T-helper 9 cell (primary cell): ENCODE measurements around the gene POLR2J3.
A peak's percentile ranks its signal among the peaks of the same experiment; 100 is the strongest.
"Not testable (repeated sequence)": the region's sequence is repeated elsewhere in the genome, so short reads cannot be mapped to it uniquely, and the experiment has no call there.

Source experiments
- DNase-seq: peaks from one replicate; pipeline ENCODE4 v3.0.0-alpha.2; 2020

Gene POLR2J3

GRCh38 chr7:102581722-102582121, 9.3 kb upstream of the POLR2J3 start:
- DNase-seq = not testable (repeated sequence)

DNA sequence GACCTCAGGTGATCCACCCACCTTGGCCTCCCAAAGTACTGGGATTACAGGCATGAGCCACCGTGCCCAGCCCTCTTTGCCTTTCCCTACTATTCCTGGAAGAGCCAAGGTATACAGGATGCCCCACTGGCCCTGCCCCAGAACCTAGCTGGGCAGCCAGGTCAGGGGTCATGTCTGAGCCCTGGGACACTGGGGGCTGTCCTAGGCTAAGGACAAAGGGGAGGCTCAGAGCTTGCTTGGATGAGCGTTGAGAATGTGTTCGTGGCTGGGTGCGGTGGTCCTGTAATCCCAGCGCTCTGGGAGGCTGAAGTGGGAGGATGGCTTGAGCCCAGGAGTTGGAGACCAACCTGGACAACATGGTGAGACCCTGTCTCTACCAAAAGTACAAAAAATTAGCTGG, 6.1 kb upstream of the POLR2J3 start:
- DNase-seq = not testable (repeated sequence)

DNA sequence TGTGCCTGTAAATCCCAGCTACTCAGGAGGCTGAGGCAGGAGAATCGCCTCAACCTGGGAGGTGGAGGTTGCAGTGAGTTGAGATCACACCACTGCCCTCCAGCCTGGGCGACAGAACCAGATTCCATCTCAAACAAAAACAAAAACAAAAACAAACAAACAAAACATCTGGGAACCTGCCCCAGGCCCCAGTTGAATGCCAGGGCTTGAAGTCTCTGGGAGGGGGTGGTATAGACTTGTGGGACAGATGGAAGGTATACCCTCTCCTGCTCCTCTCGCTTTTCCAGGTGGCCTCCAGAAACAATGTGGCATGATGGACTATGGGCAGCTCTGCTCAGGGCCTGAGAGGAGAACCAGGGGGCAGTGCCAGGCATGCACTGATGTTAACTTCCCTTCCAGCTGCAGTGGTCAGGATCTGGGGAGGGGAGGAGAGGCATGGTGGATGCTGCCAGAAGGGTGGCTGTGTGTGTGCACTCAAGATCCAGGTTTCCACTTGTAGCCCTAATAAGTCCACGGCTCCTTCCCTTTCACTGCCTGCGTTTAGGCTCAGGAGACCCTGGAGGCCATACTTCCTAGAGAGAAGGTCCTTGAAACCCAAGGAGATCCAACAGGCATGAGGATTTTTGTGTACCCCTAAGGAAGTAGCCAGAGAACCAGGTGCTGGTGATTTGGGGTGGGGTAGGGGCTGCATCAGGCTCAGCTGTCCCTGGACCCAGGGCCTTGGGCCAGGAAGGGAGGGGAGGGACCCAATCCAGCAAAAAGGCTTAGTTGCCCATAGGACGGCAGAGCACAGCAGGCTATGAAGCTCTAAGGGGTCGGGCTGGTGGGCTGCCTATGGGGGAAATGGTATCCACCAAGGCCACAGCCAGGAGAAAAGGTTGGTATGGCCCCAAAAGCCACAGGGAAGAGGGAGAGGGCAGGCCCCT, 5.2 kb upstream of the POLR2J3 start:
- not testable (repeated sequence) for DNase-seq

DNA sequence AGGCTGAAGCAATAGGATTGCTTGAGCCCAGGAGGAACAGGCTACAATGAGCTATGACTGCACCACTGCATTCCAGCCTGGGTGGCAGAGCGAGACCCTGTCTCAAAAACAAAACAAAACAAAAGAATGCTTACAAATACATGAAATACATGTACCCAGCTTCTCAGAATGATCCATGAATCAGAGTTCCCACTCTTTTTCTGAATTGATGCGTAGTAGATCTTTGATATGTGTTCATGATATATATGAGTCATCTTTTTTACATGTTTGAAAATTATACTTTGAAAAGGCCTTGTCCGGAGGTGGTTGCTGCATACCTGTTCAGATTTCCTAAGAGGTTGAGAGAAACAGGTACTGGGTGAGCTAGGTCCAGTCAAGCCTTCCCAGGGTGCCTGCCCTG, 4.0 kb upstream of the POLR2J3 start:
- not testable (repeated sequence) for DNase-seq

- not testable (repeated sequence) for DNase-seq
Measured at GRCh38 chr7:102574607-102575006, 2.2 kb upstream of the POLR2J3 start.

DNA sequence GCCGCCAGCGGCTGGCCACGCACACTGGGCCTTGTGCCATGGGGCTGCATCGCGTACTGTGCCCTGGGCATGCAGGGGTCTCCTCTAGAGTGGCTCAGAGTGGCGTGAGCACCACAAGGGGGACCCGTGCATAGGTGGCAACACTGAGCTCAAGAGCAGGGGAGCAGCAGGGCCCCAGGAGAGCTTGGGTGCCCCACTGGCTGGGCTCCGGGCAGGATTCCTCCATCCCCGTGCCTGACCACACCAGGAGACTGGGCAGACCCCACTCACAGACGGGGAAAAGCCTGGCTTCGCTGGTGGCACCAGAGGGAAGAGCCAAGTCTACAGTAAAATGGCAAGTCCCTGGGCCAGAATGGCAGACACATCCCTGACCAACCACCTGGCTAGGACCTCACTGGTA, 3.8 kb downstream of the POLR2J3 start:
- DNase-seq = not testable (repeated sequence)

GRCh38 chr7:102550808-102551422, 21.5 kb downstream of the POLR2J3 start, which contains the start of gene SPDYE2:
TSS of gene SPDYE2 (plus strand) at chr7:102551226. CDS start at chr7:102553256, 2,030 bp downstream.
- not testable (repeated sequence) for DNase-seq

GRCh38 chr7:102546353-102546752, 26.0 kb downstream of the POLR2J3 start:
- DNase-seq = not testable (repeated sequence)

DNA sequence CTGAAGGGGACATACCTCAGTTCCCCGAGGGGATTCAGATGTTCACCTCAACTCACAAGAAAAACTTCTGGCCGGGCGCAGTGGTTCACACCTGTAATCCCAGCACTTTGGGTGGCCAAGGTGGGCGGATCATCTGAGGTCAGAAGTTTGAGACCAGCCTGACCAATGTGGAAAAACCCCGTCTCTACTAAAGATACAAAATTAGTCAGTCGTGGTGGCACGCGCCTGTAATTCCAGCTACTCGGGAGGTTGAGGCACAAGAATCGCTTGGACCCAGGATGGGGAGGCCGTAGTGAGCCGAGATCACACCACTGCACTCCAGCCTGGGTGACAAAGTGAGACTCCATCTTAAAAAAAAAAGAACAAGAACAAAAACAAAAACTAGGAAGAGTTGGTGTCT, 27.1 kb downstream of the POLR2J3 start:
- not testable (repeated sequence) for DNase-seq

GRCh38 chr7:102544372-102544771, 28.0 kb downstream of the POLR2J3 start:
- not testable (repeated sequence) for DNase-seq

GRCh38 chr7:102543596-102543995, 28.8 kb downstream of the POLR2J3 start, which contains the start of gene UPK3BL2:
TSS of gene UPK3BL2 (minus strand) at chr7:102543696. CDS start at chr7:102543636, 60 bp downstream.
- DNase-seq = not testable (repeated sequence)

- not testable (repeated sequence) for DNase-seq
Measured at GRCh38 chr7:102542771-102543170, 29.6 kb downstream of the POLR2J3 start.

GRCh38 chr7:102542083-102542482, 30.3 kb downstream of the POLR2J3 start:
- DNase-seq = not testable (repeated sequence)

DNA sequence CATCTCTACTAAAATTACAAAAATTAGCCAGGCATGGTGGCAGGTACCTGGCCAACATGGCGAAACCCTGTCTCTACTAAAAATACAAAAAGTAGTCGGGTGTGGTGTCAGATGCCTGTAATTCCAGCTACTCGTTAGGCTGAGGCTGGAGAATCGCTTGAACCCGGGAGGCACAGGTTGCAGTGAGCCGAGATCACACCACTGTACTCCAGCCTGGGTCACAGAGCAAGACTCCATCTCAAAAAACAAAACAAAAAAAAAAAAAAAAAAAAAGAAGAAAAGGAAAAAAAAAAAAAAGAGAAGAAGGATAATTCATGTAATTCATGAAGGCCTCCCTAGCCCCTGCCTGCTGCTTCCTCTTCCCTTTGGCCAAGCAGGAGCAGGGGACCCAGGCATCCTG, 31.8 kb downstream of the POLR2J3 start:
- DNase-seq = not testable (repeated sequence)

DNA sequence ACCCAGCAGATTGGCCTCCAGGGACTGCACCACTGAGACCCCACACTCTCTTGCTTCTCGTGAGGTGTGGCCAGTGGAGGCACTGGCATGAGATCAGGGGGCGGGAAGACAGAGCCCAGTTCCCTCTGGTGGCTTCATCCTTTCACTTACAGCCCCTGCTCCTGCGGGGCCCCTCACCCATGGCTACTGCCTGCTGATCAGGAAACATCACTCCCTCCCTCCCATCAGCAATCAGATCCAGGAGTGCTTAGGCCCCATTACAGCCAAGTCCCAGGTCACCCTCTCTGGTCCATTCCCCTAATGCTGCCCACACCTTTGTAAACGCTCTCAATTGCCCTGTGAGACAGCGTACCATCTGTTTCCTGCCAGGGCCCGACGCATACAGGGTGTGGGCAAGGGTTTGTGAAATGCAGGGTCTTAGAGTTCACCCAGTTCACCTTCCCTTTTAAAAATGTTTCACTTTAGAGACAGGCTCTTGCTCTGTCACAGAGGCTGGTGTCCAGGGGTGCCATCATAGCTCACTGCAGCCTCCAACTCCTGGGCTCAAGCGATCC, 37.2 kb downstream of the POLR2J3 start:
- not testable (repeated sequence) for DNase-seq

DNA sequence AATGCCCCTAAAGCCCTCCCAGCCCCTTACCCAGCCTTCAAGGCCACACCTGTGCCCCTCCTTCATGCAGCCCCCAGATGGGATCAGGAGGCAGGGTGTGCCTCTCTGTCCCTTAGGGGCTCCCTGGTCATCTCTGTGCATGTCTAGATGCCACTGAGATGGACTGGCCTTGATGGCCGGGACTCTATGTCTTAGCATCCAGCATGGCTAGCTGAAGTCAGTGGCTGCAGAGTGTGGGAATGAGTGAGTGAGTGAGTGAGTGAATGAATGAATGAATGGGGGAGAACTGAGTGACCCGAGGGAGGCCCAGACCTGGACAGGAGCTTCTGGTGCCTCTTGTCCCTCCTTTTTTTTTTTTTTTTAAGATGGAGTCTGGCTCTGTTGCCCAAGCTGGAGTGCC, 40.3 kb downstream of the POLR2J3 start:
- DNase-seq = not testable (repeated sequence)

DNA sequence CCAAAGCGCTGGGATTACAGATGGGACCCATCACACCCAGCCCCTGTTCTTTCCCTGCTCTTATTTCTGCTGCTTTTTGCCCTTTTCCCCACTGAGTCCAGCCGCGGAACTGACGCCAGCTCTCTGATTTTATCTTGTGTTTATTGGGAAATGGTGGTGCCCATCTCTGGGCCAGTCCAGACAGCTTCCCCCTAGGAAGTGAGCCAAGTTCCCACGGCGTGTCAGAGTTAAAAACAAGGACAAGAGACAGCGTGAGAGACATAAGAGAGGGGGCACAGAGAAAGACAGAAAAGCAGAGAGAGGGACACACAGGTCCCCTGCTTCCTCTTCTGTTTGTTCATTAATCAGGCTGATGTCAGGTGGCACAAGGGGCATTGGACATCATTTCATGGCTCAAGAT, 40.8 kb downstream of the POLR2J3 start:
- not testable (repeated sequence) for DNase-seq

DNA sequence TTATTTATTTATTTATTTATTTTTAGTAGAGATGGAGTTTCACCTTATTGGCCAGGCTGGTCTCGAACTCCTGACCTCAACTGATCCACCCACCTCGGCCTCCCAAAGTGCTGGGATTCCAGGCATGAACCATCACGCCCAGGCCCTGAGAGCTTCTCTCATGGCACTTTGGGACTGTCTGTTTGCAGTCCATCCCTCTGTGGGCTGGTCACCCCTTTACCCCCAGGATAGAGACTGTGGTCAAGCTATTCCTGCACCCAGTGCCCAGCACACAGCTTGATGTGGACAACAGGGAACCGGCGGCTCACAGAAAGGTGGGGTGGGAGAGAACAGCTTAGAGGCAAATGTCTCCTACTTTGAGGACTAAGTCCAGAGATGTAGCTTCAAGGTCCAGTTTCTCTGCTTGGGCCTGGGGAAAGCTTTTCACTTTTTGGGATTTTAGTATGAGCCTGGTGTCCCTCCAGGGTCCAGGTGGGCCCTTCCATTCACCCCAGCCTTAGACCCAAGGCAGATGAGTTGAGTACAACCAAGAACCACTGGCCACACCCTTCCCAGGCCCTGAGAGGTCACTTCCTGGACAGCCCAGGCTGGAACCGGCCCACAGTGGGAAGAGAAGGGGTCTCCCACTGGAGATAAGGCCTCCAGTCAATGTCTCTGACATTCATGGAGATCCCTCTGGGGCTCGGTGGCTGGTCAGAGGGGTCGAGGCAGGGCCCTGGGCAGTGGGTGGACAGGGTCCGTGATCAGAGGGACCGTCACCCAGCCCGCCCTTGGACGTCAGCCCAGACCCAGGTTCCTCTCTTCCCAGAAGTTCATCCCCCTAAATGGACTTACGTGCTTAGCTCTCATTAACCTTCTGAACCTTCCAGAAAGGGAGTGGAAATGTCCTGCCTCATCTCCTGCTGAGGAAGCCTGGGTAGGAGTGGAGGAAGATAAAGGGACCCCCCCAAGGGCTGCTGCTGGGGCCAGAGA, 44.3 kb downstream of the POLR2J3 start:
- DNase-seq = not testable (repeated sequence)

DNA sequence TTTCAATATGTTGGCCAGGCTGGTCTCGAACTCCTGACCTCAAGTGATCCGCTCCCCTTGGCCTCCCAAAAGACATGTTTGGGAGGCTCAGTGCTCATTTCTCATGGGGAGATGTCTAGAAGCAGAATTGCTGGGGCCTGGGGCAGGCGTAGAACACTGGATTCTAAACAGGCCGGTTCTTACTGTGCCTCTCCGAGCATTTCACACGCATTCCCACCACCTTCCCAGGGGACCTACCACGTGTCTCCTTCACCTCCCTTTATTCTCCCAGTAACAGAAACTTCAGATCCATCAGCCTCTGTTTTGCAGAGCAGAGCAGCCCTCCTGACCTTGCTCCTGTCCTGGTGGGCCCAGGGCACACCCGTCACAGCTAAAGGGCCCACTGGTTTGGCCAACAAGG, 45.2 kb downstream of the POLR2J3 start:
- not testable (repeated sequence) for DNase-seq

DNA sequence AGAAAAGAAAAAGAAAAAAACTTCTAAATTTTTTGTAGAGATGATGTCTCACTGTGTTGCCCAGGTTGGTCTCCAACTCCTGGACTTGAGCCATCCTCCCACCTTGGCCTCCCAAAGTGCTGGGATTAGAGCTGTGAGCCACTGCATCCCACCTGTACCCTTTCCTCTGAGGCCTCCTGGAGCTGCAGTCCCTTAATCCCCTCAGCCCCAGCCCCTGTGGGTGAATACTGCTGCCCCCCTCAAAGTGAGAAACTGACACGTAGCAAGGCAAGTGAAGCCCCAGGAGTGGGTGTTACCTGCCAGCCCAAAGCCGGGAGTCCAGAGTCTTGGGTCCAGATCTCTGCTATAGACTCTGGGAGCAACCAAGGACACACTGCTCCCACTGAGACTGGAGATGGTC, 47.6 kb downstream of the POLR2J3 start:
- not testable (repeated sequence) for DNase-seq

DNA sequence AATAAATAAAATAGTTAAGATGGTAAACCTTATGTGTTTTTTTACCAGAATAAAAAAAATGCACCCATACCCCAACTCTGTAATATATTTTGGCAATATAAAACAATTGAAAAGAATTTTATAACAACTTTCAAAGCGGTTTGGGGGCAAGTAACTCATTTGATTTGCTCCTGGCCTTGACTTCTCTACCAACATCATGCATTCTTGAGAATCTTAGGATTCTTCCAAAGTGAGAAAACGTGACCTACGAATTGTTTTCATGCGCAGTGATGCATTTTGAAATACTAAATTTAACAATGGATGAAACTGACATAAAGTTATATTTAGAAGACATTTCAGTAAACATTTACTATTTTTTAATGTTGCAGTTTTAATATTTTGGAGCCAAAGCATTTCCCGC, 51.6 kb downstream of the POLR2J3 start:
- not testable (repeated sequence) for DNase-seq

- peak; percentile 15 for DNase-seq
Measured at GRCh38 chr7:102517550-102518147, 54.7 kb downstream of the POLR2J3 start, which contains the start of gene RASA4B. TSS of gene RASA4B (minus strand) at chr7:102517777. CDS start at chr7:102517710, 67 bp downstream.
